HG03108 (cell line): Measurements from ENCODE around the gene PSPC1.
"Not testable (repeated sequence)": the region's sequence is repeated elsewhere in the genome, so short reads cannot be mapped to it uniquely, and the experiment has no call there.

Experiments used
- ATAC-seq: cut with Tn5 transposase; IDR thresholded peaks from one replicate; pipeline ENCODE4 v1.9.1; 2021; ENCODE audit warnings: moderate library complexity; ENCODE audit not compliant: unreplicated experiment

The PSPC1 gene

GRCh38 chr13:19782727-19783682 lies at the start of gene PSPC1:
Gene PSPC1 (minus strand): TSS chr13:19782945. CDS start chr13:19782757, 188 bp downstream.
- ATAC-seq, result peak; percentile 79

GRCh38 chr13:19822673-19823072 lies 39.9 kb upstream of the PSPC1 start:
- no peak for ATAC-seq

- no peak for ATAC-seq
These were observed 35.6 kb upstream of the PSPC1 start for GRCh38 chr13:19818223-19818842.

GRCh38 chr13:19817510-19818158 lies 34.9 kb upstream of the PSPC1 start:
- no peak for ATAC-seq

GRCh38 chr13:19817106-19817505 lies 34.4 kb upstream of the PSPC1 start:
- no peak for ATAC-seq

GRCh38 chr13:19815842-19816241 lies 33.1 kb upstream of the PSPC1 start:
- ATAC-seq, result not testable (repeated sequence)

- ATAC-seq, result no peak
These were observed 28.5 kb upstream of the PSPC1 start for GRCh38 chr13:19810996-19811881.

- ATAC-seq, result no peak
These were observed 27.4 kb upstream of the PSPC1 start for GRCh38 chr13:19810151-19810550.

GRCh38 chr13:19805765-19806164 lies 23.0 kb upstream of the PSPC1 start:
- no peak for ATAC-seq

- ATAC-seq, result no peak
These were observed 13.2 kb upstream of the PSPC1 start for GRCh38 chr13:19795956-19796355.

GRCh38 chr13:19794631-19795030 lies 11.9 kb upstream of the PSPC1 start:
- no peak for ATAC-seq

GRCh38 chr13:19791953-19792537 lies 9.3 kb upstream of the PSPC1 start:
- ATAC-seq, result no peak

- ATAC-seq, result peak; percentile 42
These were observed 557 bp downstream of the PSPC1 start for GRCh38 chr13:19782049-19782726.

- no peak for ATAC-seq
These were observed 1.2 kb downstream of the PSPC1 start for GRCh38 chr13:19781526-19781925.

GRCh38 chr13:19780753-19781418 lies 1.9 kb downstream of the PSPC1 start:
- ATAC-seq, result not testable (repeated sequence)

- ATAC-seq, result no peak
These were observed 10.4 kb downstream of the PSPC1 start for GRCh38 chr13:19772306-19772705.

- no peak for ATAC-seq
These were observed 12.9 kb downstream of the PSPC1 start for GRCh38 chr13:19769854-19770253.

GRCh38 chr13:19767966-19768365 lies 14.8 kb downstream of the PSPC1 start:
- no peak for ATAC-seq

GRCh38 chr13:19766591-19766990 lies 16.2 kb downstream of the PSPC1 start:
- ATAC-seq, result no peak
